Lower lobe of right lung (tissue), 2 donors: Measurements from ENCODE around the gene ERGIC3. TPM values are rescaled to one million over a fixed set of nuclear protein-coding genes. Genes with fewer than 3 reads are reported as not detected.

Source experiments
- ATAC-seq, 2 donors: fragments of 200-7000 bp; cut with Tn5 transposase; one replicate each; pipeline ENCODE4 v1.9.1; 2020 to 2022; ENCODE audit warnings: mild to moderate bottlenecking in 2 of 2, moderate library complexity in 2 of 2
- DNase-seq: peaks from one replicate; pipeline ENCODE4 v3.0.0-alpha.2; 2020
- H3K27ac ChIP-seq: fragments of 200-600 bp; one replicate; pipeline ENCODE4 v1.8.0; 2022
- H3K27me3 ChIP-seq: fragments of 200-600 bp; one replicate; pipeline ENCODE4 v1.8.0; 2022; ENCODE audit warnings: low read depth
- H3K36me3 ChIP-seq: fragments of 200-600 bp; one replicate; pipeline ENCODE4 v1.8.0; 2022; ENCODE audit warnings: mild to moderate bottlenecking
- H3K4me1 ChIP-seq: fragments of 200-600 bp; one replicate; pipeline ENCODE4 v1.8.0; 2022
- H3K4me3 ChIP-seq: fragments of 200-600 bp; one replicate; pipeline ENCODE4 v1.8.0; 2022; ENCODE audit warnings: mild to moderate bottlenecking
- H3K9me3 ChIP-seq: fragments of 200-600 bp; one replicate; pipeline ENCODE4 v1.8.0; 2022
- intact Hi-C: fragments of 100-400 bp; cut with DNase I; formaldehyde crosslinking; loops from one replicate; pipeline ENCODE4 v1.11.0; 2022
- long read RNA-seq: library from polyadenylated mRNA; unstranded; transcript quantifications from one replicate; pipeline ENCODE4 v2.0.0, GENCODE V29; 2021
- total RNA-seq: library from RNA; stranded (reverse); fragmentation: NEBNext Ultra II Directional; extraction: Animal tissue kit (Norgen Biotek cat#: 25700); gene quantifications from one replicate; pipeline ENCODE4 v1.2.1, GENCODE V29; 2021
- TF ChIP-seq, protein P1 (sequence below): fragments of 200-600 bp; IDR thresholded peaks from one replicate; pipeline ENCODE4 v1.8.0; 2022; ENCODE audit warnings: antibody characterized with exemption, mild to moderate bottlenecking
- donor health status: DM: no; HTN: yes; CAD: no; lungs with severe emphysema.

Gene ERGIC3
- total RNA-seq: 189 TPM
- long read RNA-seq, transcript ERGIC3-202 (13 exons, 1,359 nt): major isoform, 222 of 246 reads
- long read RNA-seq, partial matches to known transcripts: 9 of 246 reads
- long read RNA-seq, other reads (novel, unspliced or antisense): 11 of 246 reads

DNA sequence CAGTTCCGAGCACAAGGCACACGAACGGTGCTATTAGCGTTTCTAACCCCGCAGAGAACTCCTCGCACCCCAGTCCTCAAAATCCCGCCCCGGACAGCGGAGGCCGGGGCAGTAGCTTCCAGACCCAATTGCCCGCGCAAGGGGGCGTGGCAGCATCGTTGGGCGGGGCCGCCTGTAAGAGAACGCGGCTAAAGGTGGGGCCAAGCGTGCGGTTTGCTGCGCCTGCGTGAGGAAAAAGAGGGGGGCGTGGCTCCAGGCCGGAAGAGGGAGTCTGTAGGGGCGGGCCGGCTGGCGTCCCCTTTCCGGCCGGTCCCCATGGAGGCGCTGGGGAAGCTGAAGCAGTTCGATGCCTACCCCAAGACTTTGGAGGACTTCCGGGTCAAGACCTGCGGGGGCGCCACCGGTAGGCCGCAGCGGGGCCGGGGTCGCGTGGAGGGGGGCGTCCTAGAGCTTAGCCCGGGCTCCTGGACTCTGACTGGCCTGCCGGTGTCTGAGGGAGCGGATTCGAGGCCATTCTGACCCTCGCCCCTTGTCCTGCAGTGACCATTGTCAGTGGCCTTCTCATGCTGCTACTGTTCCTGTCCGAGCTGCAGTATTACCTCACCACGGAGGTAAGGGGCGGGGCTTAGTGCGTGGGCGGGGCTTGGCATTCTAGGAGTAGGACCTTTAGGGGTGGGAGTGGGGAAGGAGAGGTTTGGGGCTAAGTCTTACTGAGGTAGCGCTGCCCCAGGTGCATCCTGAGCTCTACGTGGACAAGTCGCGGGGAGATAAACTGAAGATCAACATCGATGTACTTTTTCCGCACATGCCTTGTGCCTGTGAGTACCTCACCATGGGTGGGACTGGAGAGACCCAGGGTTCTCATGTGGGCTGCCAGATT is at the start of gene ERGIC3:
Gene ERGIC3, plus strand, starts transcription at position 296 of the 880 bp plus-strand sequence. Its CDS starts 20 bp downstream, at position 316.
- peak; percentile 98 for DNase-seq
- peak within 1 kb of the TSS; percentile 87 for H3K4me3 ChIP-seq
- intact Hi-C loops: no loop called here

DNA sequence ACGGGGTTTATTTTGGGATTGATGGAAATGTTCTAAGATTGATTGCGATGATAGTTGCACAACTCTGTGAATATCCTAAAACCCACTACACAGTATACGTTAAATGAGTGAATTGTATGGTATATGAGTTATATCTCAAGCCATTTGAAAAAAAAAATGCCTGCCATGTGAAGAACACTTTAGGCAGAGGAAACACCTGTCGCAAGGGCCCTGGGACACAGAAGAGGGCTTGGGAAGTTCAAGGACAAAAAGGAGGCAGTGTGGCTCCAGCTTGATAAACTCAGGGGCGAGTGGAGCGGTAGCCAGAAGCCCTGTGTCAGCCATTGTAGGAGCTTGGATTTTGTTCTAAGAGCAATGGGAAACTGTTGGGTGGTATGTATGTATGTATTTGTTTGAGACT is 49.5 kb upstream of the ERGIC3 start:
- peaks cover 8% of the 10 kb centered on the region for H3K4me1 ChIP-seq
- H3K9me3 ChIP-seq: no peaks in the 10 kb centered on the region
- TF ChIP-seq, protein P1, sequence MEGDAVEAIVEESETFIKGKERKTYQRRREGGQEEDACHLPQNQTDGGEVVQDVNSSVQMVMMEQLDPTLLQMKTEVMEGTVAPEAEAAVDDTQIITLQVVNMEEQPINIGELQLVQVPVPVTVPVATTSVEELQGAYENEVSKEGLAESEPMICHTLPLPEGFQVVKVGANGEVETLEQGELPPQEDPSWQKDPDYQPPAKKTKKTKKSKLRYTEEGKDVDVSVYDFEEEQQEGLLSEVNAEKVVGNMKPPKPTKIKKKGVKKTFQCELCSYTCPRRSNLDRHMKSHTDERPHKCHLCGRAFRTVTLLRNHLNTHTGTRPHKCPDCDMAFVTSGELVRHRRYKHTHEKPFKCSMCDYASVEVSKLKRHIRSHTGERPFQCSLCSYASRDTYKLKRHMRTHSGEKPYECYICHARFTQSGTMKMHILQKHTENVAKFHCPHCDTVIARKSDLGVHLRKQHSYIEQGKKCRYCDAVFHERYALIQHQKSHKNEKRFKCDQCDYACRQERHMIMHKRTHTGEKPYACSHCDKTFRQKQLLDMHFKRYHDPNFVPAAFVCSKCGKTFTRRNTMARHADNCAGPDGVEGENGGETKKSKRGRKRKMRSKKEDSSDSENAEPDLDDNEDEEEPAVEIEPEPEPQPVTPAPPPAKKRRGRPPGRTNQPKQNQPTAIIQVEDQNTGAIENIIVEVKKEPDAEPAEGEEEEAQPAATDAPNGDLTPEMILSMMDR: no peak
- no peak overlapping the region for H3K27ac ChIP-seq
- intact Hi-C loops: no loop called here
- H3K4me3 ChIP-seq: no peak overlapping the region
- no peaks in the 10 kb centered on the region for H3K27me3 ChIP-seq
- ATAC-seq (no peak), DNase-seq (no peak)
- H3K36me3 ChIP-seq: peaks cover 82% of the 10 kb centered on the region

More for the DNA sequence above, at the start of gene ERGIC3:
- H3K27me3 ChIP-seq: no peaks in the 10 kb centered on the region
- peak; percentile 99 to 100 for ATAC-seq
- H3K9me3 ChIP-seq: no peaks in the 10 kb centered on the region
- TF ChIP-seq, protein P1: peak; percentile 20
- peak within 1 kb of the TSS; percentile 80 for H3K27ac ChIP-seq
- peaks cover 18% of the 10 kb centered on the region for H3K4me1 ChIP-seq
- H3K36me3 ChIP-seq: peaks cover 30% of the 10 kb centered on the region

DNA sequence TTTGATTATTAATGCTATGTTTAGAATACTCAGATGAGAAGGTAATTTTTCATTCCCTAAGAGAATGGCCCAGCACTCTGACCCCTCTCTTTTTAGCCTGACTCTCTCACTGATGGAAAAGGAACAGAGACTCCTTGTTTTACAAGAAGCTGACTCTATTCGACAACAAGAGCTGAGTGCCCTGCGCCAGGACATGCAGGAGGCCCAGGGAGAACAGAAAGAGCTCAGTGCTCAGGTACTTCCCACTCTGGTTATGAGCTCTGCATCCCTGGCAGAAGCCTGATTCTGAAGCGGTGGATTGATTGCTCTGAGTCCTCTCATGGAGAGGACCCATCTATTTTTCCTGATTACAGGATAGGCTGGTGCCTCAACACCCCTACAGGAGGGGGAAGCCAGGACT is 45.4 kb upstream of the ERGIC3 start:
- Histone ChIP-seq H3K36me3 (peaks cover 97% of the 10 kb centered on the region), H3K4me3 (no peak overlapping the region), H3K9me3 (no peaks in the 10 kb centered on the region), H3K27me3 (no peaks in the 10 kb centered on the region), H3K4me1 (no peaks in the 10 kb centered on the region), H3K27ac (no peak overlapping the region)
- DNase-seq (no peak), ATAC-seq (no peak)
- intact Hi-C loops: no loop called here
- TF ChIP-seq, protein P1: no peak

DNA sequence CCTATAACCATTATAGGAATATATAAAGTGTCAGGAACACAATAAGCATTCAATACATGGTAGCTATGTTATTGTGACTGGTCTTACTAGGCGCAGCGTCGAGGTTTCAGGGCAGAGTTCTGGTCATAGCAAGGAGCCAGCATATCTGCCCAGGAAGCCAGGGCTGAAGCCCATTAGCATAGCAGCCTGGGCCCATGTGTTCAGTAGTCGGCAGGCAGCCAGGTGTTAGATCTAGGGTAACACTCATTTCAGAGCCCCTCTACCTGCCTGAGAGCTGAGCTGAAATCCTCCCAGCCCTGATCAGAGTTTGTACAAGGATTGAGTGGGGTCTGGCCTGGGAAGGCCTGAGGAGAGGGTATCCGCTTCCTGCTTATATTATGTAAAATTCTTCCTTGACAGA is 44.6 kb upstream of the ERGIC3 start:
- Histone ChIP-seq H3K4me1 (no peaks in the 10 kb centered on the region), H3K27me3 (no peaks in the 10 kb centered on the region), H3K4me3 (no peak overlapping the region), H3K9me3 (no peaks in the 10 kb centered on the region), H3K27ac (no peak overlapping the region), H3K36me3 (peaks cover 96% of the 10 kb centered on the region)
- intact Hi-C loops: no loop called here
- DNase-seq: no peak
- TF ChIP-seq, protein P1: no peak
- ATAC-seq: no peak

DNA sequence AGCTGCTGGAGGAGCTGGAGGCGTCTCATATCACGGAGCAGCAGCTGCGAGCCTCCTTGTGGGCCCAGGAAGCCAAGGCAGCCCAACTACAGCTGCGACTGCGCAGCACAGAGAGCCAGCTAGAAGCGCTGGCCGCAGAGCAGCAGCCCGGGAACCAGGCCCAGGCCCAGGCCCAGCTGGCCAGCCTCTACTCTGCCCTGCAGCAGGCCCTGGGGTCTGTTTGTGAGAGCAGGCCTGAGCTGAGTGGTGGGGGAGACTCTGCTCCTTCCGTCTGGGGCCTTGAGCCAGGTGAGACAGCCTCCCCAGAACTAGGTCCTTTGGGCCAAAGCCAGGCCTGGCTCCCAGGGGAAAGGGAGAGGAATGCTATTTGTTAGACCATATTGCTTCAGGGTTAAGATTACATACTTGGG is 44.1 kb upstream of the ERGIC3 start:
- H3K36me3 ChIP-seq: peaks cover 96% of the 10 kb centered on the region
- H3K9me3 ChIP-seq: no peaks in the 10 kb centered on the region
- TF ChIP-seq, protein P1: no peak
- H3K27me3 ChIP-seq: no peaks in the 10 kb centered on the region
- H3K27ac ChIP-seq: no peak overlapping the region
- intact Hi-C loops: no loop called here
- H3K4me3 ChIP-seq: no peak overlapping the region
- H3K4me1 ChIP-seq: no peaks in the 10 kb centered on the region
- ATAC-seq: peak in 1 of 2 donors; percentile 29
- no peak for DNase-seq
